Activated naive CD8-positive, alpha-beta T cell treated with anti-CD3 and anti-CD28 coated beads, Interleukin-2, amount 50 U/mL, for 16 hours (primary cell): ENCODE results near the gene MYRIP.
"Not testable (repeated sequence)": the region's sequence is repeated elsewhere in the genome, so short reads cannot be mapped to it uniquely, and the experiment has no call there.

Experiments
- DNase-seq: peaks from one replicate; pipeline ENCODE4 v3.0.0-alpha.2; 2020; ENCODE audit warnings: low read depth, low spot score

MYRIP gene

DNA sequence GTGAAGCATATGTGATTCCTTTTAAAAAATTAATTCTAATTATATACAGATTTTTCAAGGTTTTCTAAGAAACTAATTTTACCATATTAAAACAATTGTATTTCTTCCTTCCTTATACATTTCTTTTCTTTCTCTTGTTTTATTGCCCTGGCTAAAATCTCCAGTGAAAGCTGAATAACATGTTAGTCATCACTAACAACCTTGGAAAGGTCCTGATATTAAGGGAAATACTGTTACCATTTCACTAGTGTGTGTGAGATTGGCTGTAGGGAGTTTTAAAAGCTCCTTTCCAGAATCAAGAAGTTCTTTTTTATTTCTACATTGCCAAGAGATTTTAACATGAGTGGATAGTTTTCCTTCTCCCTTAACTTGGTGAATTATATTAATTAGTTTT lies 270.4 kb downstream of the MYRIP start:
- no peak for DNase-seq

DNA sequence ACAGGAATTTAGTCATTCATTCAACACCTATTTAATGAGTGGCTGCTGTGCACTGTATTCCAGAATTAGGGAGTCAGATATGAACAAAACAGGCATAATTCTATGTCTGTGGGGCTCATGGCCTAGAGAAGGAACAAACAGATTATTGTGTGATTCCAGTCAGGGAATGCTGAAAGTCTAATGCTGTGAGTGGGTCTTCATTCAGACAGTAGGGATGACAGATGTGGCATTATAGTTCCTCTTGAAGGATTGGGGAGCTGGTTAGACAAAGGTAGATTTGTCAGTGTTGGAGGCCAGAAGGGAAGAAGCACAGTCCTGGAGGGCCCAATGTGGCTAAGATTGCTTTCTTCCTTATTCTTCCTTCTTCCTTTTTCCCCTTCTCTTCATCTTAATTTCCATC lies 273.7 kb downstream of the MYRIP start:
- no peak for DNase-seq

DNA sequence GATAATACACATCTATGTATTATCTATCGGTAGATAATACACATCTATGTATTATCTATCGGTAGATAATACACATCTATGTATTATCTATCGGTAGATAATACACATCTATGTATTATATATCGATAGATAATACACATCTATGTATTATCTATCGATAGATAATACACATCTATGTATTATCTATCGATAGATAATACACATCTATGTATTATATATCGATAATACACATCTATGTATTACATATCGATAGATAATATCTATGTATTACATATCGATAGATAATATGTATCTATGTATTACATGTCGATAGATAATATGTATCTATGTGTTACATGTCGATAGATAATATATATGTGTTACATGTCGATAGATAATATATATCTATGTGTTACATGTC lies 275.0 kb downstream of the MYRIP start:
- DNase-seq: not testable (repeated sequence)

DNA sequence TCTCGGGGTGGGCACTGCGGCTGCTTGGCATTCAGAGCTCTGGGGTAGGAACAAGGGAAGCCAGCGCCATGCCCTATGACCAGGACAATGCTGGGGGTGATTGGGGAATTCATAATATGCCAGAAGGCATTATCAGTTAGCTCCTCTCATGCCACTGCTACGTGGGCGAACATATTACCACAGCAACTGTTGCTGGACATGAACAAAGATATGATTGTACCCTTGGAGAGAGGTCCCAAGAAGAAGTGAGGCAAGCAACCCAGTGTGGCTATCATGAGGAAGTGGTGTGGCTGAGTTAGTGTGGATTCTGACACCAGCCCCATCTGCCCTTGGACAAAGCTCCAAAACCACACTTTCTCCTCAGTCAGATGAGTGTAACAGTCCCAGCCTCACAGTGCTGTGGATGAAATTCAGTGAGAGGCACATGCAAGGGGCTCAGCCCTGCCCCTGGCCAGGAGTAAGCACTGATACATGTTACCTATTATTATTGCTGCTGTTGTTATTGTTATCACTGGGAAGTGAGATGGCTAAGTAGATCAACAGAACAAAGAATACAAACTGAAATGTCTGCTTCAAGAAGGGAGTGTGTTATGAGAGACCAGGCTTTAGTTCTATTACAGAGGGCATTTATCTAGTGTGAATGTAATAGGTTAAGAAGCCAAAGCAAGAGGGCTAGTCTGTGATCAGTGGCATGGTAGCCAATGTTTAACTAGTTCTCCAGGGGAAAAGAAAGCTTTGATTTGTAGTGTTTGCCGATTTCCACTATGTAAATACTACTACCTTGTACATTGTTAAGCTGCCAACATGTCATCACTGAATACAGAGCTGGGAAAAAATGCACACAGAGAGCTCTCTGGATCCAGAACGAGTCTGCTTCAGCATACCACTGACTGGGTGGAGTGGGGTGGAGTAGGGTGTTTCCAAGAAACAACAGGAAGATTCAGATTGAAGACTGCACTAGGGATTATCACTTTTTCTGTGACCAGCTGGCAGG lies 277.8 kb downstream of the MYRIP start:
- DNase-seq: no peak

DNA sequence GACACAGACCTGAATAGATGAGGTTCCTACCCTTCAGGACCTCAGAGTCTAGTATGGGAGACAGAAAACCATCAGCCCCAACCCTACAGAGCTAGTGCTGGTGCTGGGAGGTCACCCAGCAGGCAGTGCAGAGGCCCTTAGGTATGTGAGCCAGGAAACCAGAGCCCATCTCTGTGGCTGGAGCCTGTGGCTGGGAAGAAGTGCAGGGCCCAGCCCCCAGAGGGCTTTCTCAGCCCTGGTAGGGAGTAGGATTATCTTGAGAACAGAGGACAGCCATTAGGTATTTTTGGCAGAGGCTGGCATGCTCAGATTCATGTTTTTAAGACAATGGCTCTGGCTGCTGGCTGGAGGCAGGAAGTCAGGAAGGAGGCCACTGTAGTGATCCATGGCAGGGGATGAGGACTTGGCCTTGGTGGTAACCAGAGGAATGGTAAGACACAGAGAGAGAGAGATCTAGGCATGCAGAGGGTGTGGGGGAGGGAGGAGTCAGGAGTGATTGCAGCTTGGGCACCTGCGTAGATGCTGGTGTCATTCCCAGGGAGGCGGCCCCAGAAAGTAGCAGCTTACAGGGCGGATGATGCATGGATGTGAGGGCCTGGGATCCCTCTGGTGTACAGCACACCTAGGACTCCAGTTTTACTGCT lies 279.2 kb downstream of the MYRIP start:
- DNase-seq: no peak

DNA sequence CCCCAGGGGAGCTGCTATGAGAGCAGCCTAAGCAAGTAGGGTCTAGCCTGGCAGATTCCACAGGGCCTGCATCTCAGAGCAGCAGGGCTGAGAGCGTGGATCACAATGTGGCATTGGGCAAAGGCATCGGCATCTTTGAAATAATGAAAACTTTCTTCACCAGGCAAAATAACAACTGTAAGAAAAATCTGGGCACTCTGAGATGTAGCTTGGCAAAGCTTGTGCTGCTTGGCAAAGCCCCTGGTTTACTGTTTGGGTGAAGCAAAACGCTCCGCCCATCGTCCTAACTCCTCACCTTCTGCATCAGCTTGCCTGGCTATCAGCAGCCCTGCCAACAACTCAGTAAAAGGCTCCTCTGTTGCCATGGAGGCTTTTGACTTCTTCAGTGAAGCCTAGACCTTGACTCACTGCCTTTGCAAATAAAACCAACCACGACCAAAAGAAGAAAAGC lies 287.3 kb downstream of the MYRIP start:
- DNase-seq: no peak

DNA sequence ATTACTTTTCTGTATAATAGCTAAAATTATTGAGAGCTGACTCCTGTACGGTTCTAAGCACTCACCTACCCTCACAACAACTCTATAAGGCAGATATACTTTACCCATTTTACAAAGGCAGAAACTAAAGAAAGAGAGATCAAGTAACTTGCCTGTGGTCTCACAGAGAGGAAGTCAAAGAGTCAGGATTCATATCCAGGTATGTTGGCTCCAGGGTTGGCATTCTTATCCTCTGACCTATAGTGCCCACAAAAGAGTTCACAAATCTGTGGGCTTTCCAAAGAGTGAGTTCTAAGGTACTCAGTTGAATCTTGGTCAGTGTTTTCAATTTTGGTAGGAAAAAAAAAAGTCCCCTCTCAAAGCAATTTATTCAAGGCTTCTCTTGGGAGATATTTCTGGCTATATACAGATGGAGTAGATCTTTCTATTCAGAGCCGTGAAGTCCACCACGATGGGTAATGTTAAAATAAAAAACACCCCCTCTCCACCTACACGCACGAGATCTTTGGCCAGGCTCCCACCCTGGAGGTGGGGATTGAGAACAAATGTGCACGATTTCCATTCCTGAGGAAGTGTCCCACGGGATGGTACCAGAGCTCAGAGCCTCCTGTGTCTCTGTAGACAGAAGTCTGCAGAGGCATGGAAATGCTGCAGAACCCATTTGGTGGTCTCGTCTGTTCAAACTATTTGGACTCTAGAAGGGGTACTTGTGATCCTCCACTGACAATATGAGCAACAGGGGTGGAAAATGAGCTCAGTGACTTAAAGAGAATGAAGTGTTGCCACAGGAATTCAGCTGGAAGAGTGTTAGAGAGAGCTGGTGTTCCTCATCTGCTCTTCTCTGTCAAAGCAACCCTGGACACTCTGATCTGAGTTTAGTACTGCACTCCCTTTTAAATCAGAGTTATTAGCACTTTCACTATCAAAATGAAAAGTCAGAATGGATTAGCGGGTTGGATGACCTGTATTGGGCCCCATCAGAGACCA lies 288.0 kb downstream of the MYRIP start:
- no peak for DNase-seq

DNA sequence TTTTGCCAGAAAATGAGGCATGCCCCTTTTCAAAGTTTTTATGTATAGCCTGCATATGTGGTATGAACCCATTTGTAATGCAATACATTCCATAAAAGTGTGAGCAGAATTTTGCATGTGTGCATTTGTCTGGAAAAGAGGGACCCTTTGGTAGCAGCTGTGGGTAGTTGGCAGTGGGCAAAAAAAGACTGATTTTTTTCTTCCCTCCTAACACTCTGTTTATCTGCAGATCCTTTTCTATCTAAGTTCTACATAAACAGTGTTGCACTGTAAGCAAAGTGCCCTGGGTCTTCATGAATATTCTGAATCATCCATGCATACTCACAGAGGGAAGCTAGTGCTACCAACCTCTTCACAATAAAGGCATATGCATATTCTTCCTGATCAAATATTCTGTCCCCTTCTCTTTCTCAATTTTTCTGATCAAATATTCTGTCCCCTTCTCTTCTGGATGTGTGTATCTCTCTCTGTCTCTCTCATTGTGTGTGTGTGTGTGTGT lies 288.9 kb downstream of the MYRIP start:
- DNase-seq: no peak

DNA sequence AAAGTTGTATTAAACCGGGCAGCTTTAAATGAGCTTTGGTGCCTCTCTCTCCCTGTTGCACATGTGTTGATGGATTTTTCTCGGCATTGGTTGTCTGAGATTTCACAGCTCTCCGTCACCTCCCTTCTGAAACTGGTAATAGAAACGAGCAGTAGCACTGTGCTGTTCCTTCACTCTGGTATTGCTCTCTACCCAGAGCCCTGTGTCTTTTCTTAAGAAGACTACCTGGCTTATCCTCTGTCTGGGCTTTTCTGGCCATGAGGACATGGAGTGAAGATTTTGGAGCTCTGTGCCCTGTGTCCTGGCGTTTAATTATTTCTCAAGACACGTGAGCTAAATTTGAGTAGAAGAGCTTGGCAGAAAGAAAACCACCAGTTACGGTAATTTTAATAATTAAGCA lies 290.5 kb downstream of the MYRIP start:
- DNase-seq: no peak

DNA sequence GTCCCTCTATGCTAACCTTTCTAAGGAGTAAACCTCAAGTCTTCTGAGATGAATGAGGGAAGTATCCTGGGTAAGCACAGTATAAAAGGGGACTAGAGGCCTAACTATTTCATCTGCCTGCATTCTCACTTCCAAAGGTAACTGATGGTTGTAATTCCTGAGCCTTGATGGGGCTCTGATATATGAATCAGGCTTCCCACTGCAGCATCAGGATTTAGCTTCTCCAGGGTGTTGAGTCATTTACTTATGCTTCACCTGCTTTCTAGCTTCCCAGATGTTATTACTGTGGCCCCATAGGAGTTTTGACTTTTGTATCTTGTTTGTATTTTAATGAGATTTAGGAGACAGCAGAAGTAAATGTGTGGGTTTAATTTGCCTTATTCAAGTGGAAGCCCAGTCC lies 292.8 kb downstream of the MYRIP start:
- DNase-seq: no peak

DNA sequence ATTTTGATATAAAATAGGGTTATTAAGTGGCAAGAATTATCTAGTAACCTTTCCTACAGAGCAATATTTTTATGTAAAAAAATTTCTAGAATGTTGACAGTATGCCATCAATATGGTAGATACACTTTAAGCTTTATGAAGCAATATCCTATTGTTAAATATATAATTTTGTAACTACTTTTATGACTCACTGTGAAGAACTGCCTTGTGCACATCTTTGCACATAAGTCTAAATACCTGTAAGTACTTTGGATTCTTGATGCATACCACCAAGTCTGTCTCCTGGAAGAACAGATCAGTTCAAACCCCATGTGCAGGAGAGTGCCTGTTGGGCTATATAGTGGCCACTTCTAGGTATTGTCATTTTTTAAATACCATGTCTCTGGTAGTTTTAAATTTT lies 294.4 kb downstream of the MYRIP start:
- DNase-seq: no peak

DNA sequence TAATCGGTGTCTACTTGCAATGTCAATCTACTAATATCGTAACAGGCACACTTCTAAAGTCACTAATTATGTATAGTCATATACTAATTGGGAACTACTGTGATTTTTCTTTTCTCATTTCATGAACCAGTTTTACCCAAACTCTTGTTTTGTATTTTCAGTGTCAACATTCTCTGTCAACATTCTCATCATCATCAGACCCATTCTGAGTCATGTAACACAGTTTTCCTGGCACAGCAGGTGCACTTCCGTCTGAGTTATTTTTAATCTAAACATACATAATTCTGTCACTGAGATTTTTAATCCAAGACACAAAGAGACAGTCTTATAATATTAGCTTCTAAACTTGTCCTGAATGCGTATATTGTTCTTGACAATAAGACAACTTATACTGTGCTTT lies 295.0 kb downstream of the MYRIP start:
- no peak for DNase-seq

DNA sequence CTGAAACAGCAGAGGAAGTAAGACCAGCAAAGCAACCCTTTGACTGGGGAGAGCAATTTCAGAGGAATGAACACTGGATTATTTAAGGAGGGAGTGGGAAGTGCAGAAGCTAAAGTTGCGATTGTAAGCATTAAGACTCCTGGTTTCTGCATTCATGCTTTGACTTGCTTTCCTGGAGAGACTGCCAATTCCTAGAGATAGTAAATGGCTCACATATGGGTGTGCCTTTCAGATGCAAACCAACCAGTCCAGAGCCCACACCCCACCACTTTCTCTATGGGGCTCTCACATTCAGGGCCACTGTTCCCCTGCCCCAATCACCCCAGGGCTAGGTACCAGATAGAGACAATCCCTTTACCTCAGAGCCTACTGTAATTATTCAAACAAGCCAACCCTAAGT lies 299.2 kb downstream of the MYRIP start:
- no peak for DNase-seq

DNA sequence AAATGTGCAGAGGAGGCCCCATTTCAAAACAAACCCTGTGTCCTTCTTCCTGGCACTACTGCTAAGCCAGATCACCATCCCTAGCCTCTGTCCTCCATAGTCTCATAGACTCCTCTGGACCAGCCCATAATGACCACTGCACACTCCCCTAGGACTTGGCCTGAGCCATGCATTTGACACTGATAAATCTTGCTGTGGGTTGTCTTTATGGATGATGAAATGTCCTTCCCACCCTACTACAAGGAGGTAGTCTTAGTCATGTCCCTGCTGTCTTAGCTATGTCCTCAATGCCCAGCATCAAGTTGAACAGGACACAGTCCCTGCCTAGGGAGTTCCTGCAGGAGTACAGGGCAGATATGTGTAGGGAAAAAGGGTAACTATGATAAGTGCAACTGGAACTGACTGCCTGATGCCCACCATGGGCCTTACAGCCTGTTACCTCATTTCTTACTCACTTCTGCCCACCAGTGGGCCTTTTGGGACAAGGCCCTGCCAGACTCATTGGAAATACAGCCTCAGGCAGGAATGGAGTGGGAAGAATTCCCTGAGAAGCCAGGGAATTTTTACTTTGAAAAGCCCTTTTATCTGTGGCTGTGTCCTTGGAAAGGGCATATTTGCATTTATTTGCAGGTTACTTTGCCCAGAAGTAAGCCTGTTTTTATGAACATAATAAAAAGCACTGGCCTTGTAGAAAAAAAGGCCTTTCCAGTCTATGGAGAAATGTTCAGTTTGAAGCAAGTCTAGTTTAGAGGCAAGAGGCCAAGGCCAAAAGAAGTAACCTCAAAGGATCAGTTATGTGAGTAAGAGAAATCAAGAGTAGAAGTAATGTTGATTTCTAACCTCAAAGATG lies 300.5 kb downstream of the MYRIP start:
- DNase-seq: no peak

DNA sequence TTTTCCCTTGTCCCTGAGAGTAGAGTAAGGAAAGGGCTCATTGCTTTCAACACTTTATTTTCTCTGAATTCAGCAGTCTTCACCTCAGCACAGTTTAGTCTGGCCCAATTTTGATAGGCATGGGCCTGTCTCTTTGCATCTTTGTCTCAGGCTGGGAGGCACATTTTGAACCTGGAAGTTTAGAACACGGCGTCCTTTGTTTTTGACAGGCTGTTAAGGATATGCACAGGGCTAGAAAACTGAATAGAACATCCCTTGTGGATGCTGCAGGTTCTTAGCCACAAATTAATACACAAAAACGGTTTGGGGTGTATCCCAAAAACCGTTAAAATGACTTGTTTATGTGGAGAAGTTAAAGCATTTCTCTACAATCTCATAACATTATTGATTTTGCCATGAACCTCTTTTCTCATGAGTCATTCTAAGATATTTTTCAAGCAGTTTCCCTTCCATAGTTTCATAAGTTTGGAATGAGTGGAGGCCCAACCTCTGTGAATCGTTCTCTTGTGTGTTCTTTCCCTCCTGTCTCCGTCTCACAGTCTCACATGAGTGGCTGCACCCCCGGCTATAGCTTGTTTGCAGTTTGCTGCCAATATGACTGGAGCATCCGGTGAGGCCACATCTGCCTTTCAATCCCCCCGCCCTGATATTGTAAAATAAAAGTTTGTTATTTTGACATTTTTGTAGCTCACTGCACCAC lies 307.2 kb downstream of the MYRIP start:
- no peak for DNase-seq

DNA sequence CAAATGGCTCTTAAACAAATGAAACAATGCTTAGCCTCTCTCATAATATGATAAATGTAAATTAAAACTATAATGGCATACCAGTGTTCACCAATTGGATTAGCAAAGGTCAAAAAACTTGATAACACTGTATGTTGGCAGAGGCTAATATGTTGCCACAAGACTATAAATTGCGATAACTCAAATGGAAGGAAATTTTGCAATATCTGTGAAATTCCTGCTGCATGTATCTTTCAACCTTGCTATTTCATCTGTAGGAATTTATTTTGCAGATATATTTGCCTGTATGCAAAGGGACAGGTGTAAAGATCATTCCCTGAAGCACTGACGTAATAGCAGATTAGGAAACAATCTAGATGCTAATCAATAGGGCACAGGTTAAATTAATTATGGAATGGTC lies 308.7 kb downstream of the MYRIP start:
- no peak for DNase-seq

DNA sequence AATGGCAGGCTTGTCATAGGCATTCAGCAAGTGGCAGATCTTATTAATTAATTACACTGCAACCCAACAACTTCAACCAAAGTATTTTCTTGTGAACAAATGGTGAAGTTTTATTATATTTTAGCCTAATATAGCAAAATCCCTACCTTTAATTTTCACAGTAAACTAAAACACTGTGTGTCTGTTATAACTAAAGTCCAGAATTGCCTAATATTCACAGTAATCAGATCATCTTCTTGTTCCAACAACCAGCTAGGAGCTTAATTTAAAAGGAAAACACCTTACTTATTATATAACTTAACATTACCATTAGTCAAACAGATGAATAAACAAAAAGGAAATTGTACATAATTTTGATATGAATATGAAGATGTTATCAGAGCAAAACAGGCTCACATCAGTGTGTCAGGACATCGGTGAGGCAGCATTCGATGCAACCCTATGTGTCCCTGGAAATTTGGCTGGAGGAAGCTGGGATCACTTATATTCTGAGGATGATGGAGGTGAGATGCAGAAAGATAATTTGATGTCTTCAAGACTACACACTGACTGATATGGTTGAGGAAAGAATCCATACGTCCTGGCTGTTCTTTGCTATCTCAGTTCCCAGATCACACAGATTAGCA lies 310.8 kb downstream of the MYRIP start:
- no peak for DNase-seq

DNA sequence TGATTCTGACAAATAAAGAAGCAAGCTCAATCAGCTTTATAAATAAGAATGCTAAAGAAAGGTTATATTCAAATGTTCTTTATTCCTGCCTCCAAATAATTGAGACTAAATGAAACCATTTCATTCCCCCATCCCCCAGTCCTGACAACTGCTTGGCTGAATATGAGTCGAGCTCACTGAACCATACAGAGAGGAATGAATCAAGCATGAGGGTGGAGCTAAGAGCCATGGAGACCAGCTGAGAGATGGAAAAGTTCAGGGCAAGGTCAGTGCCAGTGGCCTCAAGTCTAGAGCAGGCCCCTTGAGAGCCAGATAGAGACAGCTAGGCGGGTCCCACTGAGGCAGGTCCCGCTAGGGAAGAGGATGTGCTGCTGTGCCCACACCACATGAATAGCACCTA lies 311.4 kb downstream of the MYRIP start:
- DNase-seq: no peak

DNA sequence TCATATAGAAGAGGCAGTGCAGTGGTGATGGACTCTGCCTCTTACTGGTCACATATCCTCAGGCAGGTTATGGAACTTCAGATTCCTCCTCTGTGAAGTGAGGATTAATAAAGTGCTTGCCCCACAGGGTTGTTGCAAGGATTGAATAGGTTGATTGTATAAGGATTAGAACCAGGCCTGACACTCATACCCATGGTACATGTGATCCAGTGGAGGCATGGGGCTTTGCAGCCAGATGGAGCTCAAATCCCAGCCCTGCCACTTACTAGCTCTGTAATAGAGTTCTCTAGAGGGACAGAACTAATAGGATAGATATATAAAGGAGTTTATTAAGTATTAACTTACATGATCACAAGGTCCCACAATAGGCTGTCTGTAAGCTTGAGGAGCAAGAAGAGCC lies 315.5 kb downstream of the MYRIP start:
- DNase-seq: no peak

DNA sequence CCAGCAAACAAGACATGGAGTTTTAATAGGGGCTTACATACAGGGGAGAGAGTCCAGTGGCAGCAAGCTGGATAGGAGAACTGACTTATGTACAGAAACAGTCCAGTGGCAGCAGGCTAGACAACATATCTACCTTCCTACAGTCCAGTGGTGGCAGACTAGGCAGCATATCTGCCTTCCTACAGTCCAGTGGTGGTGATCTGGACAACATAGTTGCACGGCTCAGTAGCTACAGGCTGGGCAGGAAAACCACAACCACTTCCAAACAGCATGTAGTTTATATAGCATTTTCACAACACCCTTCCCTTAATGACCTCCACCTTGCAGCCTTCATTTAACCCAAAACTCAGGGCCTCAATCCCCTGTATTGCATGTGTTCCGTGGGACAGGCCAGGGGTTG lies 318.8 kb downstream of the MYRIP start:
- no peak for DNase-seq
